ENCODE data around the gene ELOVL1.

- TF ChIP-seq POLR2A (IDR thresholded peaks at IDR 0.05; ENCODE audit: low read depth, low read length) (no peak), POLR2AphosphoS5 (IDR thresholded peaks at IDR 0.05; ENCODE audit: low read depth, low read length) (no peak)
Measured at GRCh38 chr1:43338001-43338400, 29.8 kb downstream of the ELOVL1 start.
